HepG2 (cell line): ENCODE results near the gene PTMA. TPM values are rescaled to one million over a fixed set of nuclear protein-coding genes. Genes with fewer than 3 reads are reported as not detected.

Experiments used
- EP300 ChIP-seq, 3 experiments: sonication (generic) in 1 of 3; formaldehyde crosslinking in 1 of 3; IDR thresholded peaks; 2 replicates each; pipeline versions ENCODE4 v1.5.1 to v1.6.1; 2011 to 2020; ENCODE audit warnings: low read depth in 2 of 3, low read length in 2 of 3, borderline replicate concordance in 1 of 3, improper control_type of control experiment in 1 of 3, mild to moderate bottlenecking in 1 of 3, missing genetic modification reagents in 1 of 3, moderate library complexity in 1 of 3
- ETV6 ChIP-seq: sonication (generic); formaldehyde crosslinking; conservative IDR thresholded peaks from 2 replicates; pipeline ENCODE4 v1.4.0; 2020; ENCODE audit warnings: missing genetic modification reagents
- FOXK2 ChIP-seq: fragments of 450-650 bp; IDR thresholded peaks from 2 replicates; pipeline ENCODE4 v1.6.1; 2016
- IRF9 ChIP-seq: sonication (generic); formaldehyde crosslinking; IDR thresholded peaks from 2 replicates; pipeline ENCODE4 v1.8.0; 2022; ENCODE audit warnings: missing genetic modification reagents, mild to moderate bottlenecking, borderline replicate concordance
- KDM4B ChIP-seq: sonication (generic); formaldehyde crosslinking; IDR thresholded peaks from 2 replicates; pipeline ENCODE4 v1.4.0; 2020; ENCODE audit warnings: missing genetic modification reagents
- KLF15 ChIP-seq: sonication (generic); formaldehyde crosslinking; IDR thresholded peaks from 2 replicates; pipeline ENCODE4 v1.8.1; 2023; ENCODE audit warnings: borderline replicate concordance, mild to moderate bottlenecking, inconsistent platforms, missing genetic modification reagents, mixed read lengths
- LCORL ChIP-seq, 2 experiments: fragments of 450-650 bp in 1 of 2; sonication (generic) in 1 of 2; formaldehyde crosslinking in 1 of 2; IDR thresholded peaks; 2 replicates each; pipeline versions ENCODE4 v1.5.0 to v1.6.1; 2017 to 2020; ENCODE audit warnings: antibody characterized with exemption in 1 of 2, missing genetic modification reagents in 1 of 2
- RARA ChIP-seq: IDR thresholded peaks from 2 replicates; pipeline ENCODE4 v1.6.1; 2016; ENCODE audit warnings: missing genetic modification reagents, missing compliant biosample characterization
- ZBTB34 ChIP-seq: sonication (generic); formaldehyde crosslinking; IDR thresholded peaks from 2 replicates; pipeline ENCODE4 v1.8.0; 2022; ENCODE audit warnings: mild to moderate bottlenecking, missing genetic modification reagents
- ZFP90 ChIP-seq: sonication (generic); formaldehyde crosslinking; IDR thresholded peaks from 2 replicates; pipeline ENCODE4 v1.8.0; 2022; ENCODE audit warnings: missing genetic modification reagents, mild to moderate bottlenecking, inconsistent platforms, borderline replicate concordance
- ZNF124 ChIP-seq: sonication (generic); formaldehyde crosslinking; IDR thresholded peaks from 2 replicates; pipeline ENCODE4 v1.4.0; 2020; ENCODE audit warnings: missing genetic modification reagents
- ZNF543 ChIP-seq: sonication (generic); formaldehyde crosslinking; IDR thresholded peaks from 2 replicates; pipeline ENCODE4 v1.4.0; 2020; ENCODE audit warnings: mild to moderate bottlenecking, missing genetic modification reagents
- ZNF556 ChIP-seq: sonication (generic); formaldehyde crosslinking; IDR thresholded peaks from 2 replicates; pipeline ENCODE4 v1.4.0; 2020; ENCODE audit warnings: mild to moderate bottlenecking, missing genetic modification reagents, borderline replicate concordance
- ZNF557 ChIP-seq: sonication (generic); formaldehyde crosslinking; IDR thresholded peaks from 2 replicates; pipeline ENCODE4 v1.4.0; 2020; ENCODE audit warnings: missing genetic modification reagents
- ZNF83 ChIP-seq: sonication (generic); formaldehyde crosslinking; IDR thresholded peaks from 2 replicates; pipeline ENCODE4 v1.4.0; 2020; ENCODE audit warnings: missing genetic modification reagents, mild to moderate bottlenecking, borderline replicate concordance
- ZNF883 ChIP-seq: sonication (generic); formaldehyde crosslinking; IDR thresholded peaks from 2 replicates; pipeline ENCODE4 v1.5.1; 2020; ENCODE audit warnings: mild to moderate bottlenecking, missing genetic modification reagents; ENCODE audit errors: not compliant biosample characterization
- polyA plus RNA-seq, 8 experiments: library from polyadenylated mRNA; depleted of rRNA in 3 of 8; stranded (reverse) in 7 of 8; unstranded in 1 of 8; fragments of >200 nt; fragmentation: Illumina TruSeq in 4 of 8; extraction: Trizol in 4 of 8; gene quantifications; 2 replicates each; pipeline versions ENCODE4 v1.2.1 to v1.2.3, GENCODE V29; 2011 to 2016; ENCODE audit warnings: low read depth in 4 of 8, missing spikeins in 1 of 8, mixed read lengths in 1 of 8; ENCODE audit not compliant: insufficient read depth in 1 of 8
- total RNA-seq, 5 experiments: library from RNA; depleted of rRNA; stranded (reverse); fragments of >200 nt; fragmentation: Illumina TruSeq; extraction: Trizol; gene quantifications; 2 replicates each; pipeline ENCODE4 v1.2.3, GENCODE V29; 2016; ENCODE audit warnings: low read depth in 1 of 5
- TF ChIP-seq, protein P1 (sequence below): sonication (generic); formaldehyde crosslinking; IDR thresholded peaks from 2 replicates; pipeline ENCODE4 v1.4.0; 2020; ENCODE audit warnings: missing genetic modification reagents, borderline replicate concordance
- TF ChIP-seq, protein P2 (sequence below): sonication (generic); formaldehyde crosslinking; IDR thresholded peaks from 2 replicates; pipeline ENCODE4 v1.5.1; 2020; ENCODE audit warnings: mild to moderate bottlenecking, missing genetic modification reagents, moderate library complexity
- TF ChIP-seq, protein P3 (sequence below): IDR thresholded peaks from 2 replicates; pipeline ENCODE4 v1.6.1; 2016

Gene PTMA
- total and polyA plus RNA-seq, 2 of the 13 experiments (the other 11 are each of a cell fraction or from before 2014, with no cell fraction given), result 190 to 1,086 TPM

GRCh38 chr2:231687133-231687852, 21.0 kb upstream of the PTMA start (continued):
- TF ChIP-seq EP300 (IDR thresholded peaks at IDR 0.05; ENCODE audit: low read depth in 2 of 2, low read length in 2 of 2), result no peak
- peak; percentile 39; the same call in 1 of the 2 replicates for TF ChIP-seq EP300 (CRISPR knock-in tag; IDR thresholded peaks at IDR 0.05; ENCODE audit: borderline replicate concordance)
- TF ChIP-seq KDM4B (CRISPR knock-in tag), result peak; percentile 84
- no peak for TF ChIP-seq ZBTB34 (CRISPR knock-in tag)
- TF ChIP-seq ZNF557 (CRISPR knock-in tag), result no peak
- peak; percentile 76; the same call in 1 of the 2 replicates for TF ChIP-seq IRF9 (CRISPR knock-in tag)
- TF ChIP-seq LCORL (IDR thresholded peaks at IDR 0.05), result no peak
- TF ChIP-seq LCORL (CRISPR knock-in tag; IDR thresholded peaks at IDR 0.05), result peak; percentile 78; the same call in 1 of the 2 replicates
- TF ChIP-seq ZNF543 (CRISPR knock-in tag), result peak; percentile 92
- TF ChIP-seq RARA, result peak; percentile 46
- TF ChIP-seq ZFP90 (CRISPR knock-in tag), result peak; percentile 78; the same call in 1 of the 2 replicates
- no peak for TF ChIP-seq ZNF83
- TF ChIP-seq FOXK2, result no peak
- TF ChIP-seq ZNF883 (CRISPR knock-in tag), result peak; percentile 89
- TF ChIP-seq ZNF124, result 0 out of 2 replicates have a peak, but pooled peaks have one; percentile 49
- TF ChIP-seq, protein P1, sequence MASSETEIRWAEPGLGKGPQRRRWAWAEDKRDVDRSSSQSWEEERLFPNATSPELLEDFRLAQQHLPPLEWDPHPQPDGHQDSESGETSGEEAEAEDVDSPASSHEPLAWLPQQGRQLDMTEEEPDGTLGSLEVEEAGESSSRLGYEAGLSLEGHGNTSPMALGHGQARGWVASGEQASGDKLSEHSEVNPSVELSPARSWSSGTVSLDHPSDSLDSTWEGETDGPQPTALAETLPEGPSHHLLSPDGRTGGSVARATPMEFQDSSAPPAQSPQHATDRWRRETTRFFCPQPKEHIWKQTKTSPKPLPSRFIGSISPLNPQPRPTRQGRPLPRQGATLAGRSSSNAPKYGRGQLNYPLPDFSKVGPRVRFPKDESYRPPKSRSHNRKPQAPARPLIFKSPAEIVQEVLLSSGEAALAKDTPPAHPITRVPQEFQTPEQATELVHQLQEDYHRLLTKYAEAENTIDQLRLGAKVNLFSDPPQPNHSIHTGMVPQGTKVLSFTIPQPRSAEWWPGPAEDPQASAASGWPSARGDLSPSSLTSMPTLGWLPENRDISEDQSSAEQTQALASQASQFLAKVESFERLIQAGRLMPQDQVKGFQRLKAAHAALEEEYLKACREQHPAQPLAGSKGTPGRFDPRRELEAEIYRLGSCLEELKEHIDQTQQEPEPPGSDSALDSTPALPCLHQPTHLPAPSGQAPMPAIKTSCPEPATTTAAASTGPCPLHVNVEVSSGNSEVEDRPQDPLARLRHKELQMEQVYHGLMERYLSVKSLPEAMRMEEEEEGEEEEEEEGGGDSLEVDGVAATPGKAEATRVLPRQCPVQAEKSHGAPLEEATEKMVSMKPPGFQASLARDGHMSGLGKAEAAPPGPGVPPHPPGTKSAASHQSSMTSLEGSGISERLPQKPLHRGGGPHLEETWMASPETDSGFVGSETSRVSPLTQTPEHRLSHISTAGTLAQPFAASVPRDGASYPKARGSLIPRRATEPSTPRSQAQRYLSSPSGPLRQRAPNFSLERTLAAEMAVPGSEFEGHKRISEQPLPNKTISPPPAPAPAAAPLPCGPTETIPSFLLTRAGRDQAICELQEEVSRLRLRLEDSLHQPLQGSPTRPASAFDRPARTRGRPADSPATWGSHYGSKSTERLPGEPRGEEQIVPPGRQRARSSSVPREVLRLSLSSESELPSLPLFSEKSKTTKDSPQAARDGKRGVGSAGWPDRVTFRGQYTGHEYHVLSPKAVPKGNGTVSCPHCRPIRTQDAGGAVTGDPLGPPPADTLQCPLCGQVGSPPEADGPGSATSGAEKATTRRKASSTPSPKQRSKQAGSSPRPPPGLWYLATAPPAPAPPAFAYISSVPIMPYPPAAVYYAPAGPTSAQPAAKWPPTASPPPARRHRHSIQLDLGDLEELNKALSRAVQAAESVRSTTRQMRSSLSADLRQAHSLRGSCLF (CRISPR knock-in tag), result no peak
- TF ChIP-seq KLF15, result no peak
- TF ChIP-seq, protein P2, sequence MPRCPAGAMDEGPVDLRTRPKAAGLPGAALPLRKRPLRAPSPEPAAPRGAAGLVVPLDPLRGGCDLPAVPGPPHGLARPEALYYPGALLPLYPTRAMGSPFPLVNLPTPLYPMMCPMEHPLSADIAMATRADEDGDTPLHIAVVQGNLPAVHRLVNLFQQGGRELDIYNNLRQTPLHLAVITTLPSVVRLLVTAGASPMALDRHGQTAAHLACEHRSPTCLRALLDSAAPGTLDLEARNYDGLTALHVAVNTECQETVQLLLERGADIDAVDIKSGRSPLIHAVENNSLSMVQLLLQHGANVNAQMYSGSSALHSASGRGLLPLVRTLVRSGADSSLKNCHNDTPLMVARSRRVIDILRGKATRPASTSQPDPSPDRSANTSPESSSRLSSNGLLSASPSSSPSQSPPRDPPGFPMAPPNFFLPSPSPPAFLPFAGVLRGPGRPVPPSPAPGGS (CRISPR knock-in tag), result peak; percentile 86
- TF ChIP-seq, protein P3, sequence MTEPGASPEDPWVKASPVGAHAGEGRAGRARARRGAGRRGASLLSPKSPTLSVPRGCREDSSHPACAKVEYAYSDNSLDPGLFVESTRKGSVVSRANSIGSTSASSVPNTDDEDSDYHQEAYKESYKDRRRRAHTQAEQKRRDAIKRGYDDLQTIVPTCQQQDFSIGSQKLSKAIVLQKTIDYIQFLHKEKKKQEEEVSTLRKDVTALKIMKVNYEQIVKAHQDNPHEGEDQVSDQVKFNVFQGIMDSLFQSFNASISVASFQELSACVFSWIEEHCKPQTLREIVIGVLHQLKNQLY, result peak; percentile 97
- TF ChIP-seq ETV6 (CRISPR knock-in tag), result peak; percentile 65; the same call in 1 of the 2 replicates
- TF ChIP-seq ZNF556, result peak; percentile 77
